OCI-LY3 (cell line): ENCODE data around the gene PTPRJ.

Experiments
- CTCF ChIP-seq: fragments of 200-600, 300-600 bp; sonication (generic); IDR thresholded peaks from 2 replicates; pipeline ENCODE4 v1.5.1; 2014; ENCODE audit warnings: antibody characterized with exemption, low read length, low read depth
- EZH2phosphoT487 ChIP-seq: fragments of 200-600 bp; shearing (Covaris generic); IDR thresholded peaks from 2 replicates; pipeline ENCODE4 v1.6.1; 2018; ENCODE audit warnings: antibody characterized with exemption, mixed run types, low read depth

GRCh38 chr11:47941907-47942558, 38.3 kb upstream of the PTPRJ start:
- TF ChIP-seq EZH2phosphoT487, result no peak
- TF ChIP-seq CTCF, result no peak
